Uterus (tissue), 2 donors: ENCODE measurements around the gene CPO.

ENCODE experiments used
- CTCF ChIP-seq, 4 experiments: fragments of 200-600 bp in 2 of 4; fragments of 450-650 bp in 2 of 4; sonication (generic) in 2 of 4; IDR thresholded peaks; one replicate each; pipeline ENCODE4 v1.5.1; 2016 to 2019; ENCODE audit warnings: antibody characterized with exemption in 4 of 4, mild to moderate bottlenecking in 2 of 4, moderate library complexity in 1 of 4
- POLR2A ChIP-seq, 2 donors: fragments of 450-650 bp; IDR thresholded peaks; one replicate each; pipeline ENCODE4 v1.6.1; 2016; ENCODE audit warnings: antibody characterized with exemption in 2 of 2, mild to moderate bottlenecking in 1 of 2, moderate library complexity in 1 of 2

- TF ChIP-seq CTCF (IDR thresholded peaks at IDR 0.05) = no peak
- no peak for TF ChIP-seq POLR2A (IDR thresholded peaks at IDR 0.05)
These were observed 51.0 kb downstream of the CPO start for GRCh38 chr2:206990360-206990759.
